ENCODE data around the gene TTF1.
"Not testable (repeated sequence)": the region's sequence is repeated elsewhere in the genome, so short reads cannot be mapped to it uniquely, and the experiment has no call there.

Gene TTF1

DNA sequence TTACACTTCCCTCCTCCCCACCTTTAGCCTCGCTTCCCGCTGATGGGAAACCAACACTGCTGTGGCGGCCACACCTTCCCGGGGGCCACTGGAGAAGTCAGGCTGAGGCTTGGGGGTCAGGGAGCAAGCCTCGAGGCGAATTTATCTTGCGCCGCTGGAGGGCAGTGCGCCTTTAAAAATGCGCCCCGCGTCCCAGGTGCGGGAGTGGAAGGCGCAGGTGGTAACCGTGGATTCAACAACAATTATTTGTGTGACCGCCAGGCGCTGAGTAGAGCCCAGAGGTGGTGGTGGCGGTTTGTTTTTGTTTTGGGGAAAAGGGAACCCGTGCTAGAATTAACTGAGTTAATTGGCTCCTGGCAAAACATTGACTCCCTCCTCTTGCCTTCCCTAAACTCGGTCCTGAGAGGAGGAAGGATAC is 4.5 kb upstream of the TTF1 start:
- peak; percentile 41 to 53 for DNase-seq (ENCODE audit: low read depth in 2 of 2)

DNA sequence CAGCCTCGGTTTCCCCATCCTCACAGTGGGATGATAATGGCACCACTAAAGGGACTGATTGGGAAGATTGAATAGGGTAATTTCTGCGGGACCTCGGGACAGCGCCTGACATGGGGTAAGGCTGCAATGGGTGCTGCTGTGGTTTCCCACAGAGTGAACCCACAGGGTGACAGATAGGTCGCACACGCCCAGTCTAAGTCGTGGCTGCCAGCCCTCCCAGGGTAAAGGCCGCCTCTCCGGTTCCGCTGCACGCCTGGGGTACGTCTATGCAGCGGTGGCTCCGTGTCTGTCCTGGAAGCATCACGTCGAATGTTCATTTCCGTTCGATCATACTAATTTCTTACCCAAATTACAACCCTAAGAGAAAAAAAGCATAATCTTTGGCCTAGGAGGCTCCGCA is 4.0 kb upstream of the TTF1 start:
- peak in 1 of 2 donors; percentile 5 for DNase-seq (ENCODE audit: low read depth in 2 of 2)

DNA sequence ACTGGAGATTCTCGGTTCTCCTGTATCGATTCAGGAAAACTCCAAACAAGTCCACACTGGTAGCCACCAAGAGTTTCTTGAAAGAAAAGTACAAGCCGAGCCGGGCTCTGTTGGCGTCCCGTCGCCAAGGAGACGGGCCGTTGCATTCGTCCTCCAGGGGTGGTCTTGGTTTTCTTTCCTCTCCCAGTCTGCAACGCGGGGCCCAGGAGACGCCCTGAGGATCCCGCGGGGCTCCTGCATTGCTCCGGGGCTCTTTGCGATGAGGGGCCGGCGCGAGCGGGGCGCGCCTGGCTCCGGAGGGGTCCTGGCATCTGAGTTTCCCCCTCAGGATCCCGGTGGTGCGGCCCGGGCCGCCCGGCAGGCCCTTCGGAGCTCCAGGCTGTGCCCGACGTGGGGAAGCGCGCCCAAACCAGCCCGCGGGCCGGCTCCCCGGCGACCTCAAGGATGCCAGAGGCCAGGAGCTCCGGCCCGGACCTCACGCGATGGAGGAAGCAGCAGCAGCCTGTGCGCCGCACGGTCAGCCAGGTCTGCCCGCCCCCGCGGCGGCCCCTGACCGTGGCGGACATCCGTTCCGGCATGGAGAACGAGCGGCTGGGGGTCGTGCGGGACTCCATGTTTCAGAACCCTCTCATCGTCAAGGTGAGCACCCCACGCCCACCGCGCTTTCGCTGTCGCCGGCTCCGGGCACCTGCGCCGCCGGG is 3.3 kb upstream of the TTF1 start, which contains the start of gene CFAP77:
TSS of gene CFAP77 (plus strand) at position 384 of the 701 bp plus-strand sequence. CDS start at position 445, 61 bp downstream.
- DNase-seq (ENCODE audit: low read depth in 2 of 2): peak in 1 of 2 donors; percentile 19

DNA sequence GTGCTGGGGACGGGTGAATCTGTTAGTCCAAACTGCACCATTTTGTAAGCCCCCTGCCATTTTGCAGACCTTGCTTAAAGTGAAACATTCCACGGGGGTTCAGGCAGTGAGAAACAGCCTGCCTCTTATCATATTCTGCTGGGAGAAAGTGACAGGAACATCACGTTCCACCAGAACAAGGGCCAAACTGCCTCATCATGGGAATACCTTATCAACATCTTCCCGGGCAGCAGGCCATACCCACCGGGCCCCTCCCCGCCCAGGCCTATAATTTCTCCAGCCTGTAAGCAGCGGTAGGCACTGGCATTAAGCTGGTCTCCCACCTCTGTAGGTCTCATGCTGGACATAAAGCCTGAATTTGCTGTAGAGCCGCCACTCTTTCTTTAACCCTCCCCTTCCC is 1.9 kb upstream of the TTF1 start:
- DNase-seq (ENCODE audit: low read depth in 2 of 2): no peak

DNA sequence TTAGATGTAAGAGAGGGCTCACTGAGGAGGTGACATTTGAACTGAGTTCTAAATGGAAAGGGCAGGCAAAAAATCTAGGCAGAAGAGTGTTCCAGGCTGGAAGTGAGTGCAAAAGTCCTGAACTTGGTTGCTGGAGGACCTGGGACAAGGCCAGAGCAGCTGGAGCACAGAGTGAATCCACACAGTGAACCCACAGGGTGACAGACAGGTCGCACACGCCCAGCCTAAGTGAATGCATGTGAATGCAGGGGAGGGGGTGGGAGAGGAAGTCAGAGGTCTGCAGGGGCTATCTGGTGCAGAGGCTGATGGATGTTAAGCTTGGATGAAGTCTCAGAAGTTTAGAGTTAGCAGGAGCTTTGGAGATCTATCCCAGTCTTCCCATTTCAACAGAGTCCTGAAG is 556 bp upstream of the TTF1 start:
- DNase-seq (ENCODE audit: low read depth in 2 of 2): no peak

DNA sequence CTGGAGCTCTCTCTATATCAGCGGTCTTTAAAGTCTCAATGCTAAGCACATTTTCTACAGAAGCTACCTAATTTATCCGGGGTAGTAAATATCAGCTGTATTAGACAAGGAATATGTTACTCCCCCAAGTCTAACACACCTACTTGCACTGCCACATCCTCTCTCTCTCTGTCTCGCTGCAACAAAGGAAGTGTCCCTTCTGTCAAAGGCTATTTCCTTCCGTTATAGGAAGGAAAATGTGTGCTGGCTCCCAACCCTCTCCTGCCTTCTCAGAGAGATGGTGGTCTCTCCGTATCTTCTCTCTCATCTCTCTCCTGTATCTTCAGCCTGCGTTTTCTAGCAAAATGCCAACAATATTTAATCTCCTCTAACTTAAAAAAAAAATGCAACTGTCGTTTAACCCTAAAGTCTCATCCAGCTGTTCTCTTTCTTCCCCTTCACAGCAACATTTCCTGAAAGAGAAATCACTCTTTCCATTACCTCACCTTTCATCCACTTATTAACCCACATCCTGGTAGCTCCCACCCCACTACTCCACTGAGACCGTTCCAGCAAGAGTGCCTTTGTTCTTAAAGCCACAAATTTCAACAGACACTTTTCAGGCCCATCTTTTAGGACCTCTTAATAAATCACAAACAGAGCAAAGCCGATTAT is 2.3 kb downstream of the TTF1 start:
- DNase-seq (ENCODE audit: low read depth in 2 of 2): no peak

DNA sequence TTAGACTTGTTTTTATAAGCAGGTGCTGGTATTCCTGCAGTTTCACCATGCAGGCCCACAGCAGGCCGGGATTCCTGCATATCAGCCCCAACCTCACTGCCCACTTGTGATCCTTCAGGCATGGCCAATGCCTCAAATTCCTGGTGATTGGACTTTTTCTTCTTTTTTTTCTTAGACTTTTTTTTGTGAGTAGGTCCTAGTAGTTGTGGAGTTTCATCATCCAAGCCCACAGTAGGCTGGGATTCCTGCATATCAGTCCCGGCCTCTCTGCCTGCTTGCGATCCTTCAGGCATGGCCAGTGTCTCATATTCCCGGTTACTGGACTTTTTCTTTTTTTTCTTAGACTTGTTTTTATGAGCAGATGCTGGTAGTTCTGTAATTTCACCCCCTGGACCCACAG is 4.8 kb downstream of the TTF1 start:
- no peak for DNase-seq (ENCODE audit: low read depth in 2 of 2)

DNA sequence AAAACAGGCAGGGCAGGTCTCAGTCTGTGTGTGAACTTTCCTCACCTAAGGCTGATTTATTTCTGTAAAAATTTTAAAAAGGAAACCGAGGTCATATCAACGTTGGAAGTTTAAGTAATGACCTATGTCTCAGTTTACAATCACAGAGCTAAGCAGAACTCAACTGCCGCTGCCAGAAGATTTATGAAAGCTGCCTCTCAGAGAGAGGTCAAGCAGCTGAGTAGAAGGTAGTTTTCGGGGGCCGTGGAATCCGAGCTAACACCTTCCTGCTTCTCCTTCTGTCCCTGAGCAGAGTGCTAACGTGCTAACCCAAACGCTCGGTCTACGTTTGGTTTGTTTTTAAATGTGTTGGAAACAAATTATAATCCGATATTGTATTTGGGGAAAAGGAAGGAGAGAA is 11.1 kb downstream of the TTF1 start:
- DNase-seq (ENCODE audit: low read depth in 2 of 2): no peak

DNA sequence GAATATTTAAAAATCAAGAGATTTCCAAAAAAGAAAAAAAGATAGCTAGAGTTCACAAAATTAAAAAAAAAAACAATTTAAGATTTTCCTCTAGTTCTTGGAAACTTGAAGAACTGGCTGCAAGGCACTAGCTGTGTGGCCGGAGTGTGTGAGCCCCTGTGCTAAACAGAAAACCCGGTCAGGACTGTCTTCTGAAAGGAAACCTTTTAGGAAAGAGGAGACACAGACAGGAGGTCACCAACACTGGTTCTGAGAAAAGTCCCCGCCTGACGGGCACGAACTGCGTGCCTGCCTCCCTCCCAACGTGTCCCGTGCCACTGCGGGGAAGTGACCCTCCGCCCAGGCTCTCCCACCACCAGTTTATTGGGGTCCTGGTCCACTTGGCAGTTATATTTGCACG is 15.2 kb downstream of the TTF1 start:
- DNase-seq (ENCODE audit: low read depth in 2 of 2): no peak

DNA sequence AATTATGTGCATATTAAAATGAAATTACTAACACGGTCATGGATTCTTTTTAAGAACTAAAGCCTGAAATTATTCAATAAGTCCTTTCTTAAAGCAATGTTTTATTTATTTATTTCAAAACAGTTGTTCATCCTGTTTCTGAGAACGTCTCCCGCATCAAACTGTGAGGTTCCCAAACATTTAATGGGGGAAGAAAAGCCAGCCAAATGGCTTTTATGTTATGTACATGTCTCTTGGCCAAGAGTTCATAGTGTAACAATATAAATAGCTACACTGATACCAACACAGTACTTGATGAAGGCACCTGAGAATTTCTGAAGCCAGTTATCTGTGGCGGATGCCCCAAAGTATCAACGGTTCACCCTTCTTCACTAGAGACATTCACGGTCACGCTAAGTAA is 15.7 kb downstream of the TTF1 start:
- no peak for DNase-seq (ENCODE audit: low read depth in 2 of 2)

DNA sequence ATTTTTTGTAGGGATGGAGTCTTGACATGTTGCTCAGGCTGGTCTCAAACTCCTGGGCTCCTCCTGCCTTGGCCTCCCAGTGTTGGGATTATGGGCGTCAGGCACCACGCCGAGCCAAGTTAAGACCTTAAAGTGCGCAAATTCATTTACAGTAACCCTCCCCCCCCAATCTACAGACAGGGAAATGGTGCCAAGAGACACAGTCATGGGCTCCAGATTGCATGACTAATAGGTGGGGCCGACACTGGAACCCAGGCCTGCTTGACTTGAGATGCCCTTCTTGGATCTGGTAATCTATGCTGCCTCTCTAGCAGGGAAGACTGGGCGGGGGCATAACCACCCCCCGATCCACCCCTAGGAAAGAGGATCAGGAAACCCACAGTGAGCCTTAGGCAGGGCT is 19.5 kb downstream of the TTF1 start:
- no peak for DNase-seq (ENCODE audit: low read depth in 2 of 2)

DNA sequence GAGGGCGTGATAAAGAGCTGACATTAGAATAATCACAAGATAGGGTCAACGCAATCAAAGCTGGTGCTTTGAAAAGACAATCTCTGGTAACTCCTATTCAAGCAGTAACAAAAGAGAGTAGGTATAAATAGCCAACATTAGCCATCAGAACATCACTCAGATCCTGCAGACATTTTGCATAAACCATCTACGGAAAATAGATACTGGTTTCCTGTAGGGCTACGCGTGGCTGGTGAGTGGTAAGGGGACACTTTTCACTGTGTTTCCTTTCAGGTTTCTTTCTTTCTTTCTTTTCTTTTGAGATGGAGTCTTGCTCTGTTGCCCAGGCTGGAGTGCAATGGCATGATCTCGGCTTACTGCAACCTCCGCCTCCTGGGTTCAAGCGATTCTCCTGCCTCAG is 22.3 kb downstream of the TTF1 start:
- DNase-seq (ENCODE audit: low read depth in 2 of 2): no peak

DNA sequence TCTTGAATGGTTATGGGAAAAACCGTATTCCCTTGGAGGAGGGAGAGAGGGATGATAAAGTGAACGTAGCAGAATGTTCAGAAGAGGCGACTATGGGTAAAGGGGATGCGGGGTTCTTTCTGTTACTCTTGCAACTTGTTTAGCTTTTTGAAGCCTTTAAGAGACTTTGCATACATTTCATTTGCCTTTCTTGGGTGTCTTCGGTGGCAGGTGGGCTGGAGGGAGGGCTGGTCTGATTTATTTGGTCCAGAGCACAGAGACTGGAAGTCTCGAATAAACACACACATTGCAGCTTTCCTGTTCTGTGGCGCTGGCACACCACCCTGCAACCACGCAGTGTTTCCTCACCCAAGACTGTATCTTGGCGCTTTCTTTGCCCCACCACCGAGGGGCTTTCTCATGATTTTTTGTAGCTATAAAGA is 23.2 kb downstream of the TTF1 start:
- DNase-seq (ENCODE audit: low read depth in 2 of 2): no peak

DNA sequence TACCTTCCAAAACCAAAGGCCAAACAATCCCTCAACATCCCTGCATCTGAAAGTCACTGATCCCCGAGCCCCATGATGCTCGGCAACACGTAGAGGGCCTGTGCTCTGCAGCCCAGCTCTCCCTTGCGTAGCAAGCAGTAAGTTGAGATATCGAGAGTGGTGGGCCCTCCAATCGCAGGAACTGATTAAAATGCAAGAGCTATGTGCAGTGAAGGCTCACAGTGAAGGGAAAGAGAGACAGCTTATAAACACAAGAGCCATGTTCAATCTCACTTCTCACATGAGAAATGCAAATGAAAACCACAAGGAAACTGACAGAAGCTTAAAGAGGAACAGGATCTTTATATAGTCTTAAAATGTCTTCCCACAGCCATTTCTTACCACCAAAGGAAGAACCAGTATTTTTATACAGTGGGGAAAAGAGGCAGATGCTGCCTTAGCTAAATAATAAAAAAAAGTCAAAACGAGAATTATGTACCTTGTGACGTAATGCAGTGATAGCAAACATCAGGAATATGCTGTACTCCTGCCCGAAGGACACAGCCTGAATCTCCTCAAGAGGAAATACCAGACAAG is 24.6 kb downstream of the TTF1 start:
- no peak for DNase-seq (ENCODE audit: low read depth in 2 of 2)

DNA sequence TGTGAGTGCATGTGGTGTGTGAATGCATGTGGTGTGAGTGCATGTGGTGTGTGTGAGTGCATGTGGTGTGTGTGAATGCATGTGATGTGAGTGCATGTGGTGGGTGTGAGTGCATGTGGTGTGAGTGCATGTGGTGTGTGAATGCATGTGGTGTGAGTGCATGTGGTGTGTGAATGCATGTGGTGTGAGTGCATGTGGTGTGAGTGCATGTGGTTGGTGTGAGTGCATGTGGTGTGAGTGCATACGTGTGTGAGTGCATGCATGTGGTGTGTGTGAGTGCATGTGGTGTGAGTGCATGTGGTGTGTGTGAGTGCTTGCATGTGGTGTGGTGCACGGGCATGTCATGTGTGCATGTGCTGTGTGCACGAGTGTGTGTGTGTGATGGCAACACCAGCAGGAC is 28.2 kb downstream of the TTF1 start:
- not testable (repeated sequence) for DNase-seq (ENCODE audit: low read depth in 2 of 2)

DNA sequence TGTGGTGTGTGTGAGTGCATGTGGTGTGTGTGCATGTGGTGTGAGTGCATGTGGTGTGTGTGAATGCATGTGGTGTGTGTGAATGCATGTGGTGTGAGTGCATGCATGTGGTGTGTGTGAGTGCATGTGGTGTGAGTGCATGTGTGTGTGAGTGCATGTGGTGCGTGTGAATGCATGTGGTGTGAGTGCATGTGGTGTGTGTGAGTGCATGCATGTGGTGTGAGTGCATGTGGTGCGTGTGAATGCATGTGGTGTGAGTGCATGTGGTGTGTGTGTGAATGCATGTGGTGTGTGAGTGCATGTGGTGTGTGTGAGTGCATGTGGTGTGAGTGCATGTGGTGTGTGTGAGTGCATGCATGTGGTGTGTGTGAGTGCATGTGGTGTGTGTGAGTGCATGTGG is 28.9 kb downstream of the TTF1 start:
- not testable (repeated sequence) for DNase-seq (ENCODE audit: low read depth in 2 of 2)

DNA sequence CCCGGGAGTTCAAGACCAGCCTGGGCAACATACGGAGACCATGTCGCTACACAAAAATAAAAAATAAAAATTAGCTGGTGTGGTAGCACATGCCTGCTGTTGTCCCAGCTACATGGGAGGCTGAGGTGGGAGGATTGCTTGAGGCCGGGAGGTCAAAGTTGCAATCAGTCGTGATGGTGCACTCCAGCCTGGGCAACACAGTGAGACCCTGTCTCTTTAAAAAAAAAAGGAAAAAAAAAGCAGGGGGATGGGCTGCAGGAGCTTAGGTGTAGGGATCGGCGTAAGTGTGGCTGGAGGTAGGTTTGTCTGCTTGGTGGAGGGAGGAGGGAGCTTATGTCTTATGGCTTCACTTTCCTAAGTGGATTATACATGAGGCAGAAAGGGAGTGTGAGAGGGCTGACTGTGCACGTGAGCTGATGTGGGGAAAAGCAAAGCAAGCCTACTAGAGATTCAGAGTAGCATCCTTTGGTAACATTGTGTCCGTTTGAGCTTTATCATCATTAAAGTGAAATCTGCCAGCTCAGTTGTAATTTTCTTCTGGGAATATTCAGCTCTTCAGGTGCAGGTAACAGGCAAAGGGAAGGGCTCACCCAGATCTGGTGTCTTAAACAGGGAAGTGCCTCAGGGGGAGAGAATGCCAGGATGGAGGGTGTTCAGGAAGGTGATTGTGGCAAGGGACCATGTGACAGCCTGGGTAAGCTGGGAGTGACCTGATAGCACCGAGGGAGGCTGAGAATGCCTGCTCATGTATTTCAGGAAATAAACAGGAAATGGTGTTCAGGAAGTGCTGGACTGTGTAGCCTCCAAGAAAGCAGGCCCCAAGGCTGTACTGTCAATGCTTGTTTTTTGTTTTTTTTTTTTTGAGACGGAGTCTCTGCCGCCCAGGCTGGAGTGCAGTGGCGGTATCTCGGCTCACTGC is 34.2 kb downstream of the TTF1 start:
- no peak for DNase-seq (ENCODE audit: low read depth in 2 of 2)

DNA sequence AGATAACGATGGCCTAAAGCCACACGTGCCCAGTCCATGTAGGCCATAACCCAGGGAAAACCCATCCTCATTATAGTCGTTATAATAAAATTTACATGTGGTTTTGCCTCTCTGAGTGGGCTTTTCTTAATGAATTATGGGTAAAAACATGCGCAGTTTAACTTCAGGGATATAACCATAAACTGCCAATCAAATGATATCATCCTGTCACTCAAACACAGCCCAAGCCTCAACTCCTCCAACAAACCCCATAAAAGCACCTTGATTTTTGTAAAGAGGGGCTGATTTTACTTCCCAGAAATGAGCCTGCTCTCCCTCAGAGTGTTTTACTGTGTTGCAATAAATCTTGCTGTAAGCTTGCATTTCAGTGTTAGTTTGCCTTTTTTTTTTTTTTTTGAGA is 36.0 kb downstream of the TTF1 start:
- no peak for DNase-seq (ENCODE audit: low read depth in 2 of 2)

DNA sequence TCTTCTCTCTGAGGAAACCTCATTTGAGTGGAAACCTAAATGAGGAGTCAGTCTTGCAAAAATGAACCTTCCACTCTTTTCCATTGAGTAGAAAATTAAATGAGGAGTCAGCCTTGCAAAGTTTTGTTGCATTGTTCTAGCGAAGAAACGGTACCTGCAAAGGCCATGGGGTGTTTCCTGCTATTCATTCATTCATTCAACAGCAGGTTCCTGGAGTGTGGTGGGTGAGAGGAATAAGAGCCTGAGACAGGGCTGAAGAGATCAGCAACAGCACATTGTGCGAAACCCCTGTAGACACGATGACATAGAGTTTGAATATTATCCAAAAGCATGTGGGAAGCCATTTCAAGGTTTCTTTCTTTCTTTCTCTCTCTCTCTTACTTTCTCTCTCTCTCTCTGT is 37.2 kb downstream of the TTF1 start:
- no peak for DNase-seq (ENCODE audit: low read depth in 2 of 2)

DNA sequence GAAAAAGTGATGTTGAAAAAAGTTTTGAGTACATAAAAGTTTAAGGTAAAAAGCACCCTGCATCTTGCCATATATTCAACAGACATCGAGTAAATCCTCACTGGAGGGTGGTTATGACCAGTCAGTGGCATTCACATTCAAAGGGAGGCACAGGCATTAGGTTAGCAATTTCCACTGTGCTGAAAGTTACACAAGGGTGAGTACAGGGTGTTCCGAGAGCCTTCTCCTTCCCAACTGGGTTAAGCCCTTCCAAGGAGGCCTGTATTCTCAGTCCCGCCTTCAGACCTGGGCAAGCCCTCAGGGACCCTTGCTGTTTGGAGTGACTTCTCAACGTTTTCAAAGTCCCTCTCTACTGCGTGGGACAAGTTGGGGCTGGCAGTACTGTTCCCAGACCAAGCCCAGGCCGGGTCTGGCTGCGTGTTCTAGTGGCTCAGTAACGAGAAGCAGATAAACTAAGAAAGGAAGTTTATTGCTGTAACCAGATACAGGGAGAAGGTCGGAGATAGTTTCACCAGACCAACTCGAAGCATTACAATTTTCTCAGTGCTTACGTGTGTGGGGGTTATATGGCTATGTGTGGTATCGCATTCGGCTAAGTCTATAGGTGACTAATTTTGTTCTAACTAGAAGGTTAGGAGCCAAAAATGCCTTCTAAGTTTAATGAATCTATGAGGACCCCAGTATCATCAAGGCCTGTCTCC is 38.9 kb downstream of the TTF1 start:
- DNase-seq (ENCODE audit: low read depth in 2 of 2): no peak

DNA sequence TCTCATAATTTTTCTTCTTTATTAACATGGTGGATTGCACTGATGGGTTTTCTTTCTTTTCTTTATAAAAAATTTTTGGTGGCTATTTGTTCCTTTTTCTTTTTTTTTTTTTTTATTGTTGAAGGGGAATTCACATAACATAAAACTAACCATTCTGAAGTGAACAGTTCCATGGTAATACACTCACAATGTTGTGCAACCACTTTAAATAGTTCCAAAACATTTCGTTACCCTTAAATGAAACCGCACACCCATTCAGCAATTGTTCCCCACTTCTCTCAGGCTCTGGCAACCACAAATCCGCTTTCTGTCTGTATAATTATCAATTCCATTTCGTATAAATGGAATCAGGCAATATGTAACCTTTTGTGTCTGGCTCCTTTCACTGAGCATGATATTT is 40.2 kb downstream of the TTF1 start:
- no peak for DNase-seq (ENCODE audit: low read depth in 2 of 2)

DNA sequence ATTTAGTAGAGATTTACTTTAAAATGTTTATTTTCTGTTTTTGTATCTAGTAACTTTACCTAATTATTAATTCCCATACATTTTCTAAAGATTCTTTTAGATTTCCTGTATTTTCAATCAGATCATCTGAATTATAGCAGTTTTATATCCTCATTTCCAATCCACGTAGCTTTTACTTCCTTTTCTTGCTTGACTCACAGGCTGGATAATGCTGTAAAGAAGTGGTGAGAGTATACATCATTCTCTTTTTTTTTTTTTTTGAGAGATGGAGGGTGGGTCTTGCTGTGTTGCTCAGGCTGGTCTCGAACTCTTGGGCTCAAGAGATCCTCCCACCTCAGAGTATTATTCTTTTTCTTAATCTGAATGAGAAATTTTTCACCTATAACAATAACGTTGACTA is 40.7 kb downstream of the TTF1 start:
- no peak for DNase-seq (ENCODE audit: low read depth in 2 of 2)

Measured in stimulated activated CD8-positive, alpha-beta memory T cell treated with anti-CD3 and anti-CD28 coated beads, Interleukin-2, amount 100 ng/mL, for 48 hours (primary cell).